Dermis microvascular lymphatic vessel endothelial cell (primary cell): ENCODE results near the gene PPP4R2. TPM values are rescaled to one million over a fixed set of nuclear protein-coding genes. Genes with fewer than 3 reads are reported as not detected.

Source experiments
- DNase-seq, 2 donors: peaks; one replicate each; pipeline versions ENCODE4 v3.0.0 to v3.0.0-alpha.2; 2010; ENCODE audit warnings: low read depth in 2 of 2
- total RNA-seq: library from RNA; depleted of rRNA; stranded (reverse); fragments of >200 nt; gene quantifications from 2 replicates; pipeline ENCODE4 v1.2.1, GENCODE V29; 2014

PPP4R2 gene, protein sequence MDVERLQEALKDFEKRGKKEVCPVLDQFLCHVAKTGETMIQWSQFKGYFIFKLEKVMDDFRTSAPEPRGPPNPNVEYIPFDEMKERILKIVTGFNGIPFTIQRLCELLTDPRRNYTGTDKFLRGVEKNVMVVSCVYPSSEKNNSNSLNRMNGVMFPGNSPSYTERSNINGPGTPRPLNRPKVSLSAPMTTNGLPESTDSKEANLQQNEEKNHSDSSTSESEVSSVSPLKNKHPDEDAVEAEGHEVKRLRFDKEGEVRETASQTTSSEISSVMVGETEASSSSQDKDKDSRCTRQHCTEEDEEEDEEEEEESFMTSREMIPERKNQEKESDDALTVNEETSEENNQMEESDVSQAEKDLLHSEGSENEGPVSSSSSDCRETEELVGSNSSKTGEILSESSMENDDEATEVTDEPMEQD
- 43.8 and 48.9 TPM in 2 replicates for total RNA-seq

DNA sequence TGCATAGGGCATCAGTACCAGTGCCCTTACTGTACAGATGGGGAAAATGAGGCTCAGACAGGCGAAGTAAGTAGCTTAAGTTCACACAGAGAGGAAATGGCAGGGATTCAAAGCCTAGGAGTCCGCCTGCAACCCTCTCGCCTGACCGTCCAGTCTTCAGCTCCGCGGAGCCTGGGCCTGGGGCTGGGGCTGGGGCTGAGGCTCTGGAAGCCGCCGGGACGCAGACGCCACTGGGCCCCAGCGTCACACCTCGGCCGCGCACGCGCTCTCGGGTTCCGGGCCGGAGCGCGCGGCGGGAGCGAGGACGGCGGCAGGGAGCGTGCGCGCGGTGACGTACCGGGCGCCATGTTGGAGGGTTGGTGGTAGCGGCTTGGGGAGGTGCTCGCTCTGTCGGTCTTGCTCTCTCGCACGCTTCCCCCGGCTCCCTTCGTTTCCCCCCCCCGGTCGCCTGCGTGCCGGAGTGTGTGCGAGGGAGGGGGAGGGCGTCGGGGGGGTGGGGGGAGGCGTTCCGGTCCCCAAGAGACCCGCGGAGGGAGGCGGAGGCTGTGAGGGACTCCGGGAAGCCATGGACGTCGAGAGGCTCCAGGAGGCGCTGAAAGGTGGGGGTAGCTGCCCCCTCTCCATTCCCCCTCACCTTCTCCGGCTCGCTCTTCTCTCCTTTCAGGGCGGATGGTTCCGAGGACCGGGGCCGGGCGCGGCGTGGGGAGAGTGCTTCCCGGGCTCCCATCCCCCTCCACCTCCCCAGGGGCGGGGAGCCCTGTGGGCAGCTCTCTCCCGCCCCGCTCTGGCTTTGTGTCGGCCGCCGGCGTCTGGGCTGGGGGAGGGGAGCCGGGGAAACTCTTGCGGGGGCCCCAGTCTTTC lies at the start of gene PPP4R2:
Gene PPP4R2 (plus strand): TSS at position 339 of the 861 bp plus-strand sequence. CDS start 227 bp downstream, at position 566.
- peak; percentile 61 to 88 for DNase-seq

DNA sequence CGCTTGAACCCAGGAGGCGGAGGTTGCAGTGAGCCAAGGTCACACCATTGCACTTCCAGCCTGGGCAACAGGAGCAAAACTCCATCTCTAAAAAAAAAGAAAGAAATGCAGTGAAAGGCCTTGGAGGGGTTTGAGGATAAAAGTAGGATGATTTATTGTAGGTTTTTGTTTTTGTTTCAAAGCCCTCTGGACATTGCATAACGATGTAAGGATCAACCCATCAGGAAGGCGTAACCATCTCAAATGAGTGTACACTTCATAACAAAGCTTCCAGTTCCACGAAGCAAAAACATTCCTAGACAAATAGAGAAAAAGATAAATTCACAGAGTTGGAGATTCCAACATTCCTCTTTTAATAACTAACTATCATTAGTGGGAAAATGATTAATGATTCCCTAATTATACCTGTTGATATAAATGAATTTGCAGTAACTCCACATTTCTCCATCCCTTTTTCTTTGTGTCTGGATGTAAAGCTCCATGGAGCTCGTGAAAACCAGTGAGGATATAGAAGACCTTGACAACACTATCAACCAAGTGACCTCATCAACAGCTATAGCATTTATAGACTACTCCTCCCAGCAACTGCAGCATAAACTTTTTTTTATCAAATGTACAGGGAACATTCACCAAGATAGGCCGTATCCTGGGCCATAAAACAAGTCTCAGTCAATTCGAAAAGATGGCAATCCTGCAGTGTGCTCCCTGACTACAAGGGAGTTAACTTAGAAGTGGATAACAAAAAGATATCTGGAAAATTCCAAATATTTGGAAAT lies 48.7 kb upstream of the PPP4R2 start:
- DNase-seq = no peak

DNA sequence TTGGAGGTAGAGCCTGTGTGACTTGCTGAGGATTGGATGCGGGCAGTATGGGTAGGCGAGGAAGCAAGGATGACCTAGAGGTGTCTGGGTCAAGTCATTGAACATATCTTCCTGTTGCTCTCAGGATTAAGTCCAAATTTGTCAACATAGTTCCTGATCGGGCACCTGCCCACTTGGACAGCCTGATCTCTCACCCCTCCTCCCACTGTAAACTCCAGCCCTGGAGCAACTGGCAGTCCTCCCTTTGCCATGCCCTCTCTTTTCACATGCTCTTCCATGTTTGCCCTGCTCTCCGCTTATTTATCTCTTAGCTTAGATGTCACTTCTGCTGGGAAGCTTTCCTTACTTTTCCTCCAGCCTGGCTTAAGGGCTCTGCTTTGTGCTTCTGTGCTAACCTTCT lies 47.6 kb upstream of the PPP4R2 start:
- DNase-seq = no peak

DNA sequence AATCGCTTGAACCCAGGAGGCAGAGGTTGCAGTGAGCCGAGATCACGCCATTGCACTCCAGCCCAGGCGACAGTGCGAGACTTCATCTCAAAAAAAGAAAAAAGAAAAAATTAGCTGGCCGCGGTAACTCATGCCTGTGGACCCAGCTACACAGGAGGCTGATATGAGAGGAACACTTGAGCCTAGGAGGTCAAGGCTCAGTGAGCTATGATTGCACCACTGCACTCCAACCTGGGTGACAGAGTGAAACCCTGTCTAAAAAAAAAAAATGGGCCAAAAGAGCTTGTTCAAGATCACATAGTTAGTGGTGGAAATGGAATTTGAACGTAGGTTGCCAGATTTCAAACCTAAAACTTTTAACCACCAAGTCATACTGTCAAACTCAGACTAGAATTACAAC lies 46.2 kb upstream of the PPP4R2 start:
- no peak for DNase-seq

DNA sequence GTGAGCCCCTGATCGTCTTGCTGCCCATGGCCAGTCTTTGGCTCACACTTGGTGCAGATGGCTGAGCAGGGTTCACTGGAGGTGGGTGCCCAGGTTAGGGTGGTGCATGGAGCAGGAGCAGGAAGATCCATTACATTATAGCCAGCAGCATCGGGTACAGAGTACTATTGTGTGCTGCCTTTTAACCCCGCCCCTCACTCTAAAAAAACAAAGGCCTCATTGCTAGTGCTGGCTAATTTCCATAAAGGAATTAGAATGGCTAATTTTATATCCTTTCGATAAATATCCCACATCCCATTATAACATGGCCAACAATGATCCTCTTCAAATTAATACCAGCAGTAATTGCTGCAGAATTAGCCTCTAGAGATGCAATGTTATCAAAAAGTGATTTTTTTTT lies 45.8 kb upstream of the PPP4R2 start:
- no peak for DNase-seq

DNA sequence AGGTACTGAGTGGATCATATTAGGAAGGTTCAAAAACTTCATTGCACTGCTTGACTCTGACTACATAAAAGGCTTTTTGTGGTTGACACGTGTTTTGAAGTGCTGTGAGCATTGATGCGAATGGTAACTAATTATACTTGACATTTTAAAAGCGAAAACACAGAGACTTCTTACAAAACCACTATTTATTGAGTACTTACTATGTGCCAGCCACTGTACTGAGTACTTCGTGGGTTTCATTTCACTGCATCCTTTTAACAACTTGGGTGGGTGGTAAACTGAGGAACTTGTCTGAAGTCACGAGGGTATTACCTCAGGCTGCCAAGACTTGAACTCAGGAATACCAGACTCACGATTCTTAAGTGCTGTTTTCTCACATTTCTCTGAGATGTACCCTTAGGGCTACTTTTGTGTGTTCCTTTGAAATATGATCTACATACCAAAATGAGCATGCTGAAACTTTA lies 45.3 kb upstream of the PPP4R2 start:
- no peak for DNase-seq

DNA sequence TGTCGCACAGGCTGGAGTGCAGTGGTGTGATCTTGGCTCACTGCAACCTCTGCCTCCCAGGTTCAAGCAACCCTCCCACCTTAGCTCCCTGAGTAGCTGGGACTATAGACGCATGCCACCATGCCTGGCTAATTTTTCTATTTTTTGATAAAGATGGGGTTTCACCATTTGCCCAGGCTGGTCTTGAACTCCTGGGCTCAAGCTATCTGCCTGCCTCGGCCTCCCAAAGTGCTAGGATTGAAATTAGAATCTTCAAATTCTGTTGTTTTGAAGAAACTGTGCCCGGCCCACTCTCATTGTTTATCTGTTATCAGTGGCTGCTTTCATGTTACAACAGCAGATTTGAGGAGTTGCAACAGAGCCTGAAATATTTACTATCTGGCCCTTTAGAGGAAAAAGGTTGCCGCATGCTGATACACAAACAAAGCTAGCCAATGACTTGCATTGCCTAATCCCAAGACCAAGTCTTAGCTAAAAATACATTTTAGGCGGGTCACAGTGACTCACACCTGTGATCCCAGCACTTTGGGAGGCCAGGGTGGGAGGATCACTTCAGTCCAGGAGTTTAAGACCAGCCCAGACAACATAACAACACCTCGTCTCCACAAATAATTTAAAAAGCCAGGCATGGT lies 43.2 kb upstream of the PPP4R2 start:
- no peak for DNase-seq

DNA sequence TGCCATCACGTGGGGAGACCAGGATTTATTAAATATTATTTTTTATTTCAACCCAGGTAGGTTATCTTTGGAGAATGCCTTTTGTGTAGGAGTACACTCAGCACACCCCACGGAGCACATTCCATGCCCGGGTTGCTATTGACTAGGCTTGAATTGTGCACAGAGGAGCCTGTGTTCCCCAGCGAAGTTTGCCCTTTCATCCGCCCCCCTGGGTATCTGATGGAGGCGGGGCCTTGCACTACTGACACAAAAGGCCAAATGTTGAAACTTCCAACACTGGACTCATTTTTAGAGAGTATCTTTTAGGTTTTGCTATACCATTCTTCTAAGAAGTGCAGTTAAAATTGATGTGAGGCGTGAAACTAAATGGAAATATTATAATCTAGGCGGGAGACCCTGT lies 39.3 kb upstream of the PPP4R2 start:
- no peak for DNase-seq

DNA sequence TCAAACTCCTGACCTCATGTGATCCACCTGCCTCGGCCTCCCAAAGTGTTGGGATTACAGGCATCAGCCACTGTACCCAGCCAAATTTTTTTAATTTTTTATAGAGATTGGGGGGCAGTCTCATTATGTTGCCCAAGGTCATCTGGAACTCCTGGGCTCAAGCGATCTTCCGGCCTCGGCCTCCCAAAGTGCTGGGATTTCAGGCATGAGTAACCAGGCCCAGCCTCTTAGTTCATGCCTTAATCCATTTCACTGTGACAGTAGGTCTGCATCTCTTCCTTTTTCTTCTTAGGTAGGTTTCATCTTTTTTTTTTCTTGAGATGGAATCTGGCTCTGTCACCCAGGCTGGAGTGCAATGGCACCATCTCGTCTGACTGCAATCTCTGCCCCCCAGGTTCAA lies 37.3 kb upstream of the PPP4R2 start:
- DNase-seq = no peak

DNA sequence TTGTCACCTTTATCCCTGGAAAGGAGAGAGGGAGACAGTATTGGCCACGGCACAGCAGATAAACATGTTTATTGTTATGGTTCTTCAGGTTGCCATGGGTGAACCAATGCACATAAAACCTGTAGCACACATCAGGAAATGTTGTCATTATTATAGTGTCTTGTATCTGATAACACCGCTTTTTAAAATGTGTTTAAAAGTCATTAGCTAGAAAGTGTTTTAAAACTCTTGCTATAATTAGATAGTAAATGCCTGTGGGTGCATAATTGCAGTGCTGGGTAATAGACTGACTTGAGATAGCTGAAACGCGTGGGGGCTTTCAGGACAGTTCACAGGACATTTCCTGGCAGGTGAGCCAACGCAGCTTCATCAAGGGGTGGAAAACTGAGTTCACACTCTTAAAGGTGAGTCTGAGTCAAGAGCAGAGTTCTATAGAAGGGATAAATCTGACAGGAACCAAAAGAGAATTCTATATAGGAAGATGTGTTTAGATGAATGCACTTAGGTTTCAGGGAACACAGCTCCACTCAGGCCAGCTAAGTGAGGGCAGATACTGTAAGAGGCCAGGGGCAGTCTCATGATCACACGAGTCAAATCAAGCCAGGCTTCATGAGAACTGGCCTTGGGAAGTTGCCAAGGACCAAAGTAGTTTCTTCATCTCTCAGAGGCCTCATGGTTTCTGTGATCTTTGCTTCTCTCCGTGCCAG lies 35.6 kb upstream of the PPP4R2 start:
- peak in 1 of 2 donors; percentile 22 for DNase-seq

DNA sequence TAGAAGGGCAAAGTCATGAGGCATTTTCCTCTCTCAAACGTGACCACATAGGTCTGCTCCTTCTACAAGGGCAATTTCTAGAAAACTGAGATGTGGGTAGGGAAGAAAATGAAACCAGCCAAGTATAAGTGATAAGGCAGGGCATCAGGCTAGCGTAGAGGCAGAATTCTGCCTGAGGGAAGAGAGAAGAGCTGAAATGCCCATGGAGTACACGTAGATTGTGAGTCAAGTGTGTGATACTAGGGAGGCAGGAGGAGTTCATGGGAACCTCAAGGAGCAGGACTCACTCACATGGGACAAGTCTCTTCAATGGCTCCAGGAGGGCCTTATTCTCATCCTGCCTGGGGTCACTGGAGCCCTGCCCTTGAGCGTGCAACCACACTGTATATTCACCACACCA lies 34.9 kb upstream of the PPP4R2 start:
- no peak for DNase-seq

DNA sequence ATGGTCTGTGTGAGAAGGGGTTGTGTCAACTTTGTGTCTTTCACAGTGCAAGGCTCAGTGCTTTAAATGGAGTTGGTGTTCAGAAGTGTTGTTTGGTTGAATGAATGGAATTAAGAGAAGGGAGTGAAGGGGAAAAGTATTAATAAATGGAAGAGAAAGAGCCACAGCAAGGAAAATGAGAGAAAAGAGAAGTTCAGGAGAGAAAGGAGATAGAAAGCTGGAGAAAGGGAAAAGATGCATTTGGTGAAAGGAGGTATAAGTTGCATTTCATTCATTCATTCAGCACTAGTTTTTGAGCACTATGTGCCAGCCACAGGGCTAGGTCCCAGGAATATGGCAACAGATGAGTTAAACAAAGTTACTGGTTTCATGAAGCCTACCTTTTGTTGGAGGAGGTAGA lies 34.3 kb upstream of the PPP4R2 start:
- DNase-seq = no peak

DNA sequence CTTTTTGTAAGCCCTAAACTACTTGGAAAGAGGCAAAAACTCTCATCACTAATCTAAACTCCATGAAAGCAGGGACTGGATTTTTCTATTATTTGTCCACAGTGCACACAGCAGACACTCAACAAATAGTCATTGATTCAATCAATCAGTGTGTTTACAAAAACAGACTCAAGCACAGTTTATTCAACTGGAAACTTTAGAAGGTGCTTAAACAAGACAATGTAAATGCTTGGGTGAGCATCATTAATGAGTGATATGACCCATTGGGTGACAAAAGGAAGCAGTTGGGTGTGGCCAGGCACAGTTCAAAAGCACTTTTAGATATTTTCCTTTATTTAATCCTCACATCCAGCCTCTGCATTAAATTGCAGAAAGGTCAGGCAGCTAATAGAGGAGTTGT lies 32.0 kb upstream of the PPP4R2 start:
- no peak for DNase-seq

DNA sequence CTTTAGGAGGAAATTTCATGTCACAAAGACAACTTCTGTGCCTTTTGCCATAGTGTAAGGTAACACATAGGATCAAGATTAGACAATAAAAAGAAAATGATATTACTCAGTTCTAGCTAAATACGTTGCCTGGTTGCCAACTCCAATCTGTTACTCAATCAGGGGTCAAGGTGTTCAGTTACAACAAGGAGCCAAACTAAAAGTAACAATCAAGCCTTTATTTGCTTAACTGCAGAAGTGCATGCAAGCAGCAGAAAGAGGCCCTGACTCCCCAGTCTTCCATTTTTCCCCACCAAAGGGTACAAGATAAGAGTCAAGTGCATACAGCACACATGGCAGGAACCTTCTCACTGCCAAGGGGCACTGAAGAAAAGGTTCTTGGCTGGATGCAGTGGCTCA lies 28.3 kb upstream of the PPP4R2 start:
- no peak for DNase-seq

DNA sequence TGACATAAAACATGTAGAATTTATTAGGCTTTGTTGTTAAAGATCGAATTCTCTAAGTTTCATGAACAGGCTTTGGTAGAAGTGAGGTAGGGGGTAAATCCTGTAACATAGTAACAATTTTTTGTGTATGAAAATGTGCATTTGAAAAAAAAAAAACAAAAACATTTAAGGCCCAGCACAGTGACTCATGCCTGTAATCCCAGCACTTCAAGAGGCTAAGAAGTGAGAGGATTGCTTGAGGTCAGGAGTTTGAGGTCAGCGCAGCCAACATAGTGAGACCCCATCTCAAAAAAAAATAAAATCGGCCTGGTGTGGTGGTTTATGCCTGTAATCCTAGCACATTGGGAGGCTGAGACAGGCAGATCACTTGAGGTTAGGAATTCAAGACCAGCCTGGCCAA lies 26.8 kb upstream of the PPP4R2 start:
- no peak for DNase-seq

DNA sequence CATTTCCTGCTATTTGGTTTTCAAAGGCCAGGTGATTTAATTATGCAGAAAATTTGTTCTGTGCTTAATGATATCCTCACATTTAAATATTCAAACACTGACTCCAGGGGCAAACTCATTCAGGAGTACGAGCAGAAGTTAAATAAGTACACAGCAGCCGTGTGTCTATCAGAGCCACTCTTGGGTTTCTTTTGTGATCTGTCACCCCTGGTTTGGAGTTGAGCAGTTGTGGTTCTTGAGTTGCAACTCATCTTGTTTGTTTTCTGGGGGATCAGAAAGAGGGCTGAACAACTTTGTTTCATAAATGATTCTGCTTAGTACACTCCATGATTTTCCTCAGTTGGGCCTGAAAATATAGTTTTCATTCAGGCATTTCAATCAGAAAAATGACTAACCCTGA lies 25.7 kb upstream of the PPP4R2 start:
- no peak for DNase-seq

DNA sequence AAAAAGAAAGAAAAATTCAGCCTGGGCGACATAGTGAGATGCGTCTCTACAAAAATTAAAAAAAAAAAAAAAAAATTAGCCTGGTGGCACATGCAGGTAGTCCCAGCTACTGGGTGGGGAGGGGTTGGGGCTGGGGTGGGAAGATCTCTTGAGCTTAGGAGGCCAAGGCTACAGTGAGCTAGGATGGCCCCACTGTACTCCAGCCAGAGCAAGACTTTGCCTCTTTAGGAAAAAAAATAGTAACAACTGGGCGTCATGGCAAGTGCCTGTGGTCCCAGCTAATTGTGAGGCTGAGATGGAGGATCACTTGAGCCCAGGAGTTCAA lies 23.9 kb upstream of the PPP4R2 start:
- DNase-seq = no peak

DNA sequence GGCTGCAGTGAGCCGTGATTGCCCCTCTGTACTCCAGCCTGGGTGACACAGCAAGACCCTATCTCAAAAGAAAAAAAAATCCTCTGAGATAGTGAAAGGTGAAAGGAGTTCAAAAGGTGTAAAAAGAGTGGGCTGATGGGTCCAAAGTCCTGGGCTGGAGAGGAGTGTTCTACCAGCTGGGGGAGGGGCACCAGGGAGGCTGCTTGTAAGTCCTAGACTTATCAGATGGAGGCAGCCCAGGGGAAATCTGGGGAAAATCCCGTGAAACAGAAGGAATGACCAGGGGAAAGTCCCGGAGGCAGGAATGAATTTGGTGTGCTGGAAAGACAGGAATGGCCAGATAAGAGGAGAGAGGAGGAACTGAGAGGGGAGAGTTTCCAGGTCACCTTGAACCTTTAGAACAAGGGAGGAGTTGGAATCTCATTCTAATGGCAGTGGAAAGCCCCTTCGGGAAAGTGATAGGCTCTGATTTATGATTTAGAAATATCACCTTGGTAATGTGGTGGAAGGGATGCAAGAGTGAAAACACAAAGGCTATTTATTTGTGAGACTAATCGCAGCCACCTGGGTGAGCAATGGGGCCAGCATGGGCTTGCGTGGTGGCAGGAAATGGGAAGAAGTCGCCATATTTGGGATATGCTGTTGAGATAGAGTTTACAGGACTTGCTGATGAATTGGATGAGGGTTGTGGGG lies 23.4 kb upstream of the PPP4R2 start:
- peak in 1 of 2 donors; percentile 51 for DNase-seq

DNA sequence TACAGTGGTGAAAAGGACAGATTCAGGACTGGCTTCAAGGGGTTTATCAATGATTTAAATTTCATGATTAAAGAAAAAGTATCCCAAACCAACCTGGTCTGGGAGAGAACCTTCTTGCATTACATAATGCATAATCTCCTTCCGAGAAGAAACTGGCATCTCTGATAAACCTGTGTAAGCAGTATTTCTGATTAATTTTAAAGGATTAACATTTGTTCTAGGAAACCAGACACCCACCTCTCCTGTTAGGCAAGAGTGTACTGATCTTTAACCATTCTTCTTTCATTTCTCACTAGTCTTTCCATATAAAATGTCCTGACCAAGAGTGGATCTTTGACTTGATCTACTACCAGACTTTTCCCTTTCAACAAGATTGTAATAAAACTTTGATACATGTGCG lies 22.8 kb upstream of the PPP4R2 start:
- DNase-seq = no peak

DNA sequence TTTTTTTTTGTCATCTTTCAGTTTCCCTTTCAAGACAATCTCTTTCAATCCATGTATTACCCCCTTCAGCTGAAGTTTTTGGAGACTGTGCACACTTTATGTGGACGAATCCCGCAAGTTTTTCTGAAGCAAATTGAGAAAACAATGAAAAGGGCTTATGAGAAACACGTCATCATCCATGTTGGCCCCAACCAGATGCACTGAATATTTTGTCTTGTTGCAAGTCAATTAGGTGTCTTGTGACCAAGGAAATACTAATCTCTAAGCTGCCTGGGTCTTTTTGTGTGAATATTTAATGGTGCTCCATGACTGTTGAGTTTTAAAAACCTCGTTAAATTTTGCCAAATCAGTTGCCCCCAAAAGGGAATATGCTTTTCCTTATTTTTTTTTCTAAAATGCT lies 21.7 kb upstream of the PPP4R2 start:
- DNase-seq = no peak
